ENCODE results near the gene OR2AJ1. TPM values are rescaled to one million over a fixed set of nuclear protein-coding genes. Genes with fewer than 3 reads are reported as not detected.

The OR2AJ1 gene
- total RNA-seq, 1 donor from 2014 or later, result not detected

- no peak for ATAC-seq
Measured at GRCh38 chr1:247962911-247963588, 38.4 kb downstream of the OR2AJ1 start.

DNA sequence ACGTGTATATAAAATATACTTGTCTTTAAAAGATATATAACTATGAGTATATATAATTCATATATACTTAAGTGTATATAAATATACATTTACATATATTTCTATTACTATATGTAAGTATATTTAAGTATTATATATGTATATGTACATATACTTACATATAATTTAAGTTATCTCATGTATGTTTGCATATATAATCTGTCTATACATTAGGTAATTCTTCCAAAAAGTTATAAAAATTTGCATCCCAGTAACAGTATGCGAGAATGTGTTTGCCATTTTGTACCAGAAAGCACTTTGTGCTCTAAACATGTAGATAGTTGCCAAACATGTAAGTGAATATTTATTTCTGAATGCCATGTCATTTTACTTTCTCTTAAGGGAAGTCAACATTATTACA lies 40.2 kb downstream of the OR2AJ1 start, which contains the start of gene OR2AK2:
TSS of gene OR2AK2 (plus strand) at position 301 of the 400 bp plus-strand sequence. CDS start 144 bp downstream, outside the sequence.
- ATAC-seq, result no peak

DNA sequence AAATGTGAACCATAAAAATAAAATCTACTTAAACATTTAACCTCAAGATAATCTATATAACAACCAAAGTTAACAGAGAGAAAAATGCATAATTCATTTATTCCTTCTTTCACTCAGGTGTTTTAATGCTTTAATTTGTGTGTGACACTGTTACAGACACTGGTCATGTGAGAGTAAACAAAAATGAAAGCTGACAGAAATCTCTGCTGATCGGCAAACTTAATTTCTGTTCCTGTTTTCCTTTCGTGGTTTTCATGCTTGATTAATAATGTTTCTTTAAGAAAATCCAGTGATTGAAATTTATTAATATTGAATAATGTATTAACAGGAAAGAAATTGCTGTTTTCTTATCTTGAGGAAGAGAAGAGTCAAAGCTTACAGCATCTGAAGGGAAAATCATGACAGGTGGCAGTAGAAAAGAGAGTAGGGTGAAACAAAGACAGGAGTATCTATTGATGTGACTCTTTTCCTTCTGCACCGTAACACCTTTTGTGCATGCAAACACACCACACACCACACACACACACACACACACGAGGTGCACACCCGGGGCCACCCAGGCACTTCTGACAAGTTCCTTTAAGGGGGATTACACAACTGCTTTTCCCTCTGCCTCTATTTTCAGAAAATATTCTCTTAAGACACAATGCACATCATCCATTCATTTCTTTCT lies 42.0 kb downstream of the OR2AJ1 start:
- ATAC-seq, result no peak

Other genes with a start within 250 kb of the OR2AJ1 start
- gene OR13G1, start 245.2 kb upstream of the OR2AJ1 start, total RNA-seq, result not detected
- gene OR6F1, start 208.2 kb upstream of the OR2AJ1 start, total RNA-seq, result not detected
- not detected for gene OR14K1, start 186.3 kb upstream of the OR2AJ1 start, total RNA-seq
- gene OR14A2, start 176.7 kb upstream of the OR2AJ1 start, total RNA-seq, result not detected
- not detected for gene OR1C1, start 164.3 kb upstream of the OR2AJ1 start, total RNA-seq
- gene OR14A16, start 100.8 kb upstream of the OR2AJ1 start, total RNA-seq, result not detected
- gene OR11L1, start 83.0 kb upstream of the OR2AJ1 start, total RNA-seq, result not detected
- gene TRIM58, start 67.7 kb upstream of the OR2AJ1 start, total RNA-seq, result 0.20 TPM
- not detected for gene OR2W3, start 29.3 kb upstream of the OR2AJ1 start, total RNA-seq
- gene OR2T8, start 4.6 kb upstream of the OR2AJ1 start, total RNA-seq, result not detected
- gene OR2L8, start 24.0 kb downstream of the OR2AJ1 start, total RNA-seq, result not detected
- gene OR2AK2, start 40.3 kb downstream of the OR2AJ1 start, total RNA-seq, result not detected
- gene OR2L5, start 88.8 kb downstream of the OR2AJ1 start, total RNA-seq, result not detected
- not detected for gene OR2L2, start 105.2 kb downstream of the OR2AJ1 start, total RNA-seq
- not detected for gene OR2L3, start 121.9 kb downstream of the OR2AJ1 start, total RNA-seq
- not detected for gene OR2L13, start 170.3 kb downstream of the OR2AJ1 start, total RNA-seq
- not detected for gene OR2M5, start 220.3 kb downstream of the OR2AJ1 start, total RNA-seq
- gene OR2M2, start 249.9 kb downstream of the OR2AJ1 start, total RNA-seq, result not detected

Data from esophagus mucosa (tissue), 1 donor.